Duodenal mucosa (tissue), 2 donors: ENCODE results near the gene SNED1.

Source experiments
- H3K27ac ChIP-seq: one replicate; pipeline ENCODE4 v1.7.0; 2013; ENCODE audit warnings: low read depth, low read length
- H3K27me3 ChIP-seq, 2 donors: one replicate each; pipeline ENCODE4 v1.7.0; 2013; ENCODE audit warnings: low read length in 2 of 2, control low read depth in 1 of 2; ENCODE audit not compliant: insufficient read depth in 2 of 2, control insufficient read depth in 1 of 2
- H3K36me3 ChIP-seq, 2 donors: one replicate each; pipeline ENCODE4 v1.7.0; 2013; ENCODE audit warnings: low read length in 2 of 2, control low read depth in 1 of 2; ENCODE audit not compliant: insufficient read depth in 2 of 2, control insufficient read depth in 1 of 2
- H3K4me1 ChIP-seq, 2 donors: one replicate each; pipeline ENCODE4 v1.7.0; 2013; ENCODE audit warnings: low read length in 2 of 2, control low read depth in 1 of 2; ENCODE audit not compliant: insufficient read depth in 2 of 2, control insufficient read depth in 1 of 2
- H3K4me3 ChIP-seq, 2 donors: one replicate each; pipeline ENCODE4 v1.7.0; 2013; ENCODE audit warnings: low read length in 2 of 2, low read depth in 1 of 2
- H3K9ac ChIP-seq, 2 donors: one replicate each; pipeline ENCODE4 v1.7.0; 2013; ENCODE audit warnings: low read length in 2 of 2, low read depth in 1 of 2
- H3K9me3 ChIP-seq, 2 donors: one replicate each; pipeline ENCODE4 v1.7.0; 2013; ENCODE audit warnings: low read length in 2 of 2, control low read depth in 1 of 2; ENCODE audit not compliant: control insufficient read depth in 1 of 2

Gene SNED1

DNA sequence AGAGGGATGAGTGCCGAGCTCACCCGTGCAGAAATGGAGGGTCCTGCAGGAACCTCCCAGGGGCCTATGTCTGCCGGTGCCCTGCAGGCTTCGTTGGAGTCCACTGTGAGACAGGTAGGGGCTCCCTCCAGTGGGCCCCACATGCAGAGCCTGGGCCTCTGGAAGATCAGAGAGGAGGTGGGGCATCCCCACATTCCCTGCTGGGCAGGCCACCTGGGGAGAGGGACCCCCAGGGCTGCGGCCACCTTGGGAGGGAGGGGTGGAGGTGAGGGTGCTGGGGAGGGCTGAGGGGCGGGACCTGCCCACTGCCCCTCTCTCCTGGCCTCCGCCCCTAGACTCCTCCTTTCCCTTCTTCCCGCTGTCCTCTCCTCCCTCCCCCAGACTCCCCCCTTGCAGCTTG lies 65.2 kb downstream of the SNED1 start:
- H3K4me1 ChIP-seq, result peaks cover 0 to 4% of the 10 kb centered on the region in 2 donors
- H3K9ac ChIP-seq, result no peak overlapping the region
- no peak overlapping the region for H3K27ac ChIP-seq
- H3K4me3 ChIP-seq, result peak overlapping the region in 1 of 2 donors; percentile 40
- H3K9me3 ChIP-seq, result no peaks in the 10 kb centered on the region
- peaks cover 0 to 3% of the 10 kb centered on the region in 2 donors for H3K27me3 ChIP-seq
- no peaks in the 10 kb centered on the region for H3K36me3 ChIP-seq

DNA sequence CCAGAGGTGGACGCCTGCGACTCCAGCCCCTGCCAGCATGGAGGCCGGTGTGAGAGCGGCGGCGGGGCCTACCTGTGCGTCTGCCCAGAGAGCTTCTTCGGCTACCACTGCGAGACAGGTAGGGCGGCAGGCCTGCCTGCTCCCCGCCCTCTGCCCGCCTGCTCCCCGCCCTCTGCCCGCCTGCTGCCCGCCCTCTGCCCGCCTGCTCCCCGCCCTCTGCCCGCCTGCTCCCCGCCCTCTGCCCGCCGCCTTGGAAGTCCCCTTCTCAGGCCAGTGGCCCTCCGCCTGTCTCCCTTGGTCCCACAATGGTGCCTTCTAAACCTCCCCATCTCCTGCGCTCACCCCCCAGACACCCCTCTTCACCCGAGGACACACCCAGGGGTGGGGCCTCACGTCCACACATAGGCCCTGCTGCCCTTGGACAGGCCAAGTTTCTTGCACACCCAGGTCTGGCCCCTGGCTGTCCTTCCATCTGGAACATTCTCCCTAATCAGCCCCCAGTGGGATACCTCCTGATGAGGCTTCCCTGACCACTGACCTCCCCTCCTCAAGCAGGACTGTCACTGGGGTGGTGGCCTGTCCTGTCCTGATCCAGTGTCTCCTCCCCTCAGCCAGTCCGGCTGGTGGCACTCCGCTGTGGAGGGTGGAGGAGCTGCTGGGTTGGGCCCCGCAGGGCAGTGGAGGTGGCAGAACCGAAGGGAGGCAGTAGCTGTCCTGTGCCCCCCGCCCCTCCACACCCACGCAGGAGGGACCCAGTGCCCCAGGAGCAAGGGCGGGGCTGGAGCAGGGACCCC lies 65.8 kb downstream of the SNED1 start:
- H3K9me3 ChIP-seq, result no peaks in the 10 kb centered on the region
- H3K27me3 ChIP-seq, result peaks cover 0 to 3% of the 10 kb centered on the region in 2 donors
- H3K36me3 ChIP-seq, result no peaks in the 10 kb centered on the region
- peak overlapping the region in 1 of 2 donors; percentile 40 for H3K4me3 ChIP-seq
- peaks cover 0 to 4% of the 10 kb centered on the region in 2 donors for H3K4me1 ChIP-seq
- H3K9ac ChIP-seq, result no peak overlapping the region
- H3K27ac ChIP-seq, result no peak overlapping the region

- peaks cover 0 to 3% of the 10 kb centered on the region in 2 donors for H3K27me3 ChIP-seq
- H3K27ac ChIP-seq, result no peak overlapping the region
- H3K4me3 ChIP-seq, result no peak overlapping the region
- no peaks in the 10 kb centered on the region for H3K9me3 ChIP-seq
- H3K9ac ChIP-seq, result no peak overlapping the region
- no peaks in the 10 kb centered on the region for H3K36me3 ChIP-seq
- peaks cover 0 to 4% of the 10 kb centered on the region in 2 donors for H3K4me1 ChIP-seq
Measured at GRCh38 chr2:241064802-241065354, 66.5 kb downstream of the SNED1 start.

GRCh38 chr2:241065355-241065803 lies 67.0 kb downstream of the SNED1 start:
- Histone ChIP-seq H3K4me3 (no peak overlapping the region), H3K4me1 (peaks cover 0 to 4% of the 10 kb centered on the region in 2 donors), H3K27me3 (peaks cover 0 to 3% of the 10 kb centered on the region in 2 donors), H3K9me3 (no peaks in the 10 kb centered on the region), H3K36me3 (no peaks in the 10 kb centered on the region), H3K27ac (no peak overlapping the region), H3K9ac (no peak overlapping the region)

DNA sequence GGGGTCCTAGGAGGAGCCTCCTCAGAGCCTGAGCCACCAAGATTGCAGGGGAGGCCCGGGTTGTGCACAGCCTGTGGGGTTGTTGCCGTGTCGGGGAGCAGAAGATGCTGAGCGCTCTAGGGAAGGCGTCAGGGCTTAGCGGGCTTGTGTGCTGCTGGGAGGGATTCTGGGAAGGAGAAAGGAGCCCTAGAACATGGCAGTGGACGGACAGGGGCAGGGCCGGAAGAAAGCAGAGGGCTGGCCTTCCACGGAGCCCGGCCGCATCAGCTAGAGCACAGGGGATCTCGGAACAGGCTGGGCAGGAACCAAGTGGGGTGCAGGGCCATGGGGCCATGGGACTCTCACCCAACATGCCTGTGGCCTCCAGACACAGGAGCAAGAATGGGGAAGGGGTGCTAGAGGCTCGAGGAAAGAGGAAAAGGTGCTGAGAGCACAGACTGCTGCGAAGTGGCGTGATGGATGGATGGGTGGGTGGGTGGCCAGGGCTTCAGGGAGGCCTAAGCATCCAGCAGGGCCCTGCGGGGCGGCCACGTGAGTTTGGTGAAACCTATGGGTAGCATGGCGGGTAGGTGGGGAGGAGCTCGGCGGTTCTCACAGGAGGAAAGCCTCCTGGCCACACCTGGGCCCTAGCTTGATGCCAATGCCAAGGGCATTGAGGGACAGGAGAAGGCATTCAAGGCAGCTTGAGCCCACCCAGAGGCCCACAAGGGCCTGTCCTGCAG lies 67.9 kb downstream of the SNED1 start:
- Histone ChIP-seq H3K9ac (no peak overlapping the region), H3K9me3 (no peaks in the 10 kb centered on the region), H3K4me1 (peaks cover 0 to 4% of the 10 kb centered on the region in 2 donors), H3K27me3 (peaks cover 0 to 3% of the 10 kb centered on the region in 2 donors), H3K4me3 (no peak overlapping the region), H3K36me3 (no peaks in the 10 kb centered on the region), H3K27ac (no peak overlapping the region)

DNA sequence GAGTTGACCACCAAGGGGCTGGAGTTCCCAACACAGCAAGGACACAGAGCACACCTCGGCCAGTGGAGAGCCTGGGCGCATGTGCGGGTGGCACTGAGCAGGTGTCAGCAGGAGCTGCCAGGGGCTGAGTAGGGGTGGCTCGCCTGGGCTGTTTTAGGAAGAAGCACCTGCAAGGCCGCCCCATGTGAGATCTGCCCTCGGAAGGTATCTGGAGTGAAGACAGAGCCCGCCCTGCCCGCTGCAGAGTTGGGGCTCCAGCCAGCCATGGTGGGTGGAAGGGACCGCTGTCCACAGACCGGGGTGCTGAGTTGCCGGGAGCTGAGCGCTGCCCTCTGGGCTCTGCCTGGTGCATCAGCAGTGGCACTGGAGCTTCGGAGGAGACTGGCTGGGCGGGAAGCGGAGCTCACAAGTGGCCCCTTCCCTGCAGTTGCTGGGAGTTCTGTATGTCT lies 68.5 kb downstream of the SNED1 start:
- H3K4me1 ChIP-seq, result peaks cover 0 to 4% of the 10 kb centered on the region in 2 donors
- H3K9me3 ChIP-seq, result no peaks in the 10 kb centered on the region
- no peak overlapping the region for H3K27ac ChIP-seq
- peaks cover 0 to 3% of the 10 kb centered on the region in 2 donors for H3K27me3 ChIP-seq
- H3K36me3 ChIP-seq, result no peaks in the 10 kb centered on the region
- no peak overlapping the region for H3K4me3 ChIP-seq
- no peak overlapping the region for H3K9ac ChIP-seq

DNA sequence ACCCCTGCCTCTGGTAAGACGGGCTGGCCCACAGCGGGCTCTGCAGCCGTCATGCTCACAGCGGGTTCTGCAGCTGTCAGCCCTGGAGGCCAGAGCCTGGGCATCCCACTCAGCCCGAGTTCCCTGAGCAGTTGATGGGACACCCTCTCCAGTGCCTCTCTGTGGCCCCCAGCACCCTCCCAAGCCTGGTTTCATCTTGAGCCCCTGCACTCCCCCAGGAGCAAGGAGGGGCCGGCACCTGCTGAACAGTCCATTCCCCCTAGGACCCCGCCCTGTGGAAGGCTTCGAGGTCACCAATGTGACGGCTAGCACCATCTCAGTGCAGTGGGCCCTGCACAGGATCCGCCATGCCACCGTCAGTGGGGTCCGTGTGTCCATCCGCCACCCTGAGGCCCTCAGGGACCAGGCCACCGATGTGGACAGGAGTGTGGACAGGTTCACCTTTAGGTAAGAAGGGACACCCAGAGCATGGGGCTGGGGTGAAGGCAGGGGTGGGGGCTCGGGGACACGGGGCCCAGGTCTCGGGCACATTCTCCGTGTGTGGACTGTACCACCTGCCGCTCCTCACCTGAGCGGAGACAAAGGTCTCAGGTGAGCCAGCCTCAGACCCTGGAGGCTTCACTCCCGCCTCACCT lies 69.2 kb downstream of the SNED1 start:
- no peaks in the 10 kb centered on the region for H3K36me3 ChIP-seq
- no peak overlapping the region for H3K4me3 ChIP-seq
- peaks cover 0 to 4% of the 10 kb centered on the region in 2 donors for H3K4me1 ChIP-seq
- H3K9me3 ChIP-seq, result no peaks in the 10 kb centered on the region
- H3K9ac ChIP-seq, result no peak overlapping the region
- H3K27me3 ChIP-seq, result peaks cover 0 to 3% of the 10 kb centered on the region in 2 donors
- no peak overlapping the region for H3K27ac ChIP-seq

GRCh38 chr2:241068136-241068941 lies 69.9 kb downstream of the SNED1 start:
- Histone ChIP-seq H3K27ac (no peak overlapping the region), H3K9ac (no peak overlapping the region), H3K4me3 (no peak overlapping the region), H3K9me3 (no peaks in the 10 kb centered on the region), H3K36me3 (no peaks in the 10 kb centered on the region), H3K27me3 (no peaks in the 10 kb centered on the region), H3K4me1 (peaks cover 0 to 4% of the 10 kb centered on the region in 2 donors)

DNA sequence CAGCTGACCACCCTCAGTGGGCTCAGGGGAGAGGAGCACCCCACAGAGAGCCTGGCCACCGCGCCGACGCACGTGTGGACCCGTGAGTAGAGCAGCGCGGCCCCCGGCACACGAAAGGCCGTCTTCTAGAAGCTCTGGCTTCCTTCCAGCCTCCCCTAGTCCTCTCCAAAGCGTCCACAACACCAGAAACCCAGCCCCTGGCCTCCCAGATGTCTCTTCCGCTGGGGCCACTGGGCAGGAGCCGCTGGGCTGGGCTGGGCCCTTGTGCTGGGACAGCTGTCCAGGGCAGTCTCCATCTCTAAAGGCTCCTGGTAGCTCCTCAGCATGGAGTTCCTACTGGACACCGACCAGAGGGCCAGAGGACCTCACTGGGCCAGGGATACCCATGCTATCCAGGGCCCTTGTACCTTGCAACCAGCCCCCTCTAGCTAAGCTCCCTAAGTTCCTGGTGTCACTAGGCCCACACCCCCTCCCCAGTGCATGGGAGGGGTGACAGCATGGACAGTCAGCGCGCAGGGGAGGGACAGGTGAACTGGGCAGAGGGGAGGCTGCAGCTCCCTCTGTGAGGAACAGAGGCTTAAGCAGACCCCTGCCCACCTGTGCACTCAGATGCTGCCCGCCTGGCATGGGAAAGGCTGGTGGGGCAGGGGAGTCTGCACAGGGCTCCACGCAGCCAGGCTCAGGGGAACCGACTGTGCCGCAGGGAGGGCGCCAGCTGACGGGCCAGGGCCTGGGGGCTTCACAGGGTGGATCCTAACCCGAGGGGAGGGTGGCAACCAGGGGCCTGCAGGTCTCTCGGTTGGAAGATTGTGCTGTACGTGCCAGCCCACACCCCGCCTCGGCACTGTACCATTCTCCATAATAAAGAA lies 70.8 kb downstream of the SNED1 start:
- Histone ChIP-seq H3K27me3 (no peaks in the 10 kb centered on the region), H3K9ac (no peak overlapping the region), H3K27ac (no peak overlapping the region), H3K36me3 (no peaks in the 10 kb centered on the region), H3K9me3 (no peaks in the 10 kb centered on the region), H3K4me3 (no peak overlapping the region), H3K4me1 (peaks cover 0 to 3% of the 10 kb centered on the region in 2 donors)
